ENCODE data around the gene EXOC4.

EXOC4 gene

GRCh38 chr7:133850497-133851280 lies 597.8 kb downstream of the EXOC4 start:
- H3K9ac ChIP-seq (ENCODE audit: low read depth, low read length, poor library complexity, severe bottlenecking): no peak overlapping the region
- H3K9me3 ChIP-seq (ENCODE audit: insufficient read depth, low read depth, low read length): no peaks in the 10 kb centered on the region
- no peak overlapping the region for H3K4me2 ChIP-seq (ENCODE audit: low read depth, low read length, poor library complexity, severe bottlenecking)
- H3K9me2 ChIP-seq (replicated peaks; ENCODE audit: low read depth, low read length): no peaks in the 10 kb centered on the region
- no peak overlapping the region for H3K4me3 ChIP-seq (ENCODE audit: low read length, poor library complexity, severe bottlenecking)
- TF ChIP-seq CTCF (conservative IDR thresholded peaks at IDR 0.05; ENCODE audit: low read length) (no peak), EZH2phosphoT487 (IDR thresholded peaks at IDR 0.05; ENCODE audit: borderline replicate concordance) (no peak)
- H3K36me3 ChIP-seq (ENCODE audit: insufficient read depth, low read length): no peaks in the 10 kb centered on the region
- no peaks in the 10 kb centered on the region for H3K27me3 ChIP-seq (ENCODE audit: insufficient read depth, low read length, poor library complexity, severe bottlenecking)
- H3F3A ChIP-seq (ENCODE audit: low read depth): no peaks in the 10 kb centered on the region
- H2AFZ ChIP-seq (ENCODE audit: low read length): no peak overlapping the region
- H3K79me2 ChIP-seq (ENCODE audit: insufficient read depth, low read length): no peaks in the 10 kb centered on the region
- no peaks in the 10 kb centered on the region for H4K20me1 ChIP-seq (ENCODE audit: insufficient read depth, low read length, poor library complexity, severe bottlenecking)
- H3K4me1 ChIP-seq (ENCODE audit: insufficient read depth, low read length, poor library complexity, severe bottlenecking): peaks cover 19% of the 10 kb centered on the region

GRCh38 chr7:133851411-133851810 lies 598.5 kb downstream of the EXOC4 start:
- no peaks in the 10 kb centered on the region for H3K36me3 ChIP-seq (ENCODE audit: insufficient read depth, low read length)
- no peaks in the 10 kb centered on the region for H3K9me2 ChIP-seq (replicated peaks; ENCODE audit: low read depth, low read length)
- H3K9me3 ChIP-seq (ENCODE audit: insufficient read depth, low read depth, low read length): no peaks in the 10 kb centered on the region
- H3K27me3 ChIP-seq (ENCODE audit: insufficient read depth, low read length, poor library complexity, severe bottlenecking): no peaks in the 10 kb centered on the region
- peaks cover 19% of the 10 kb centered on the region for H3K4me1 ChIP-seq (ENCODE audit: insufficient read depth, low read length, poor library complexity, severe bottlenecking)
- H3F3A ChIP-seq (ENCODE audit: low read depth): no peaks in the 10 kb centered on the region
- no peak overlapping the region for H3K4me3 ChIP-seq (ENCODE audit: low read length, poor library complexity, severe bottlenecking)
- H4K20me1 ChIP-seq (ENCODE audit: insufficient read depth, low read length, poor library complexity, severe bottlenecking): no peaks in the 10 kb centered on the region
- H3K79me2 ChIP-seq (ENCODE audit: insufficient read depth, low read length): no peaks in the 10 kb centered on the region
- H3K9ac ChIP-seq (ENCODE audit: low read depth, low read length, poor library complexity, severe bottlenecking): no peak overlapping the region
- H3K4me2 ChIP-seq (ENCODE audit: low read depth, low read length, poor library complexity, severe bottlenecking): no peak overlapping the region
- H2AFZ ChIP-seq (ENCODE audit: low read length): no peak overlapping the region
- TF ChIP-seq CTCF (conservative IDR thresholded peaks at IDR 0.05; ENCODE audit: low read length): no peak
- no peak for TF ChIP-seq EZH2phosphoT487 (IDR thresholded peaks at IDR 0.05; ENCODE audit: borderline replicate concordance)

- H3F3A ChIP-seq (ENCODE audit: low read depth): no peaks in the 10 kb centered on the region
- no peaks in the 10 kb centered on the region for H3K79me2 ChIP-seq (ENCODE audit: insufficient read depth, low read length)
- no peak overlapping the region for H3K9ac ChIP-seq (ENCODE audit: low read depth, low read length, poor library complexity, severe bottlenecking)
- peak overlapping the region; percentile 26 for H3K4me2 ChIP-seq (ENCODE audit: low read depth, low read length, poor library complexity, severe bottlenecking)
- H3K9me2 ChIP-seq (replicated peaks; ENCODE audit: low read depth, low read length): no peaks in the 10 kb centered on the region
- no peaks in the 10 kb centered on the region for H4K20me1 ChIP-seq (ENCODE audit: insufficient read depth, low read length, poor library complexity, severe bottlenecking)
- H3K9me3 ChIP-seq (ENCODE audit: insufficient read depth, low read depth, low read length): no peaks in the 10 kb centered on the region
- no peak overlapping the region for H3K4me3 ChIP-seq (ENCODE audit: low read length, poor library complexity, severe bottlenecking)
- TF ChIP-seq EZH2phosphoT487 (IDR thresholded peaks at IDR 0.05; ENCODE audit: borderline replicate concordance) (no peak), CTCF (conservative IDR thresholded peaks at IDR 0.05; ENCODE audit: low read length) (peak; percentile 96)
- H2AFZ ChIP-seq (ENCODE audit: low read length): no peak overlapping the region
- H3K36me3 ChIP-seq (ENCODE audit: insufficient read depth, low read length): no peaks in the 10 kb centered on the region; the same call in 1 of the 2 replicates
- H3K4me1 ChIP-seq (ENCODE audit: insufficient read depth, low read length, poor library complexity, severe bottlenecking): peaks cover 19% of the 10 kb centered on the region
- no peaks in the 10 kb centered on the region for H3K27me3 ChIP-seq (ENCODE audit: insufficient read depth, low read length, poor library complexity, severe bottlenecking)
Observed at GRCh38 chr7:133853706-133854276, 600.9 kb downstream of the EXOC4 start.
